OCI-LY7 (cell line): ENCODE measurements around the gene UBXN11. TPM values are rescaled to one million over a fixed set of nuclear protein-coding genes. Genes with fewer than 3 reads are reported as not detected.

Experiments
- BruUV-seq: library from RNA; stranded (reverse); fragments of 400-500 nt; replicated peaks from 2 replicates; lab custom pipeline; 2021; lab: Mats Ljungman, UMichigan
- CTCF ChIA-PET: fragments of 300-600 bp; sonication (Branson Sonifier 250); formaldehyde crosslinking; loops from one replicate; lab custom pipeline; 2022; ENCODE audit warnings: antibody characterized with exemption; ENCODE audit not compliant: unreplicated experiment; lab: Charles Lee
- POLR2A ChIA-PET: fragments of 300-600 bp; sonication (Branson Sonifier 250); formaldehyde crosslinking; loops from one replicate; lab custom pipeline; 2022; ENCODE audit warnings: antibody characterized with exemption; lab: Charles Lee
- DNase-seq: peaks from one replicate; pipeline ENCODE4 v3.0.0-alpha.2; 2015; ENCODE audit warnings: low spot score
- H2AFZ ChIP-seq: fragments of 200-600 bp; sonication (generic), shearing (Covaris generic); 2 replicates; pipeline ENCODE4 v1.6.1; 2014; ENCODE audit warnings: mild to moderate bottlenecking, antibody characterized with exemption, low read length, moderate library complexity
- H3K27ac ChIP-seq: fragments of 200-600 bp; sonication (generic); 2 replicates; pipeline ENCODE4 v1.5.1; 2014; ENCODE audit warnings: mixed run types, low read depth, mild to moderate bottlenecking, moderate library complexity, low read length, inconsistent platforms; ENCODE audit not compliant: poor library complexity, severe bottlenecking
- H3K36me3 ChIP-seq: fragments of 200-600 bp; sonication (generic); 2 replicates; pipeline ENCODE4 v1.6.1; 2014; ENCODE audit warnings: mild to moderate bottlenecking, antibody characterized with exemption, low read length, moderate library complexity, mixed read lengths; ENCODE audit not compliant: insufficient read depth
- H3K4me1 ChIP-seq: fragments of 200-600 bp; sonication (generic); 2 replicates; pipeline ENCODE4 v1.5.1; 2014; ENCODE audit warnings: mild to moderate bottlenecking, low read length; ENCODE audit not compliant: insufficient read depth, poor library complexity, severe bottlenecking
- H3K4me2 ChIP-seq: fragments of 200-600 bp; sonication (generic); 2 replicates; pipeline ENCODE4 v1.6.1; 2014; ENCODE audit warnings: mild to moderate bottlenecking, low read length
- H3K4me3 ChIP-seq: fragments of 200-600 bp; sonication (generic); 2 replicates; pipeline ENCODE4 v1.5.1; 2014; ENCODE audit warnings: mild to moderate bottlenecking, low read depth, low read length; ENCODE audit not compliant: poor library complexity, severe bottlenecking
- H3K79me2 ChIP-seq: fragments of 200-600 bp; sonication (generic); 2 replicates; pipeline ENCODE4 v1.6.1; 2016; ENCODE audit warnings: low read depth, mild to moderate bottlenecking, low read length, moderate library complexity, mixed read lengths; ENCODE audit not compliant: insufficient read depth
- H3K9me2 ChIP-seq: fragments of 200-600 bp; sonication (generic); 2 replicates; pipeline ENCODE4 v1.6.1; 2016; ENCODE audit warnings: mild to moderate bottlenecking, low read length, mixed read lengths; ENCODE audit not compliant: insufficient read depth
- H3K9me3 ChIP-seq: fragments of 200-600 bp; sonication (generic); 2 replicates; pipeline ENCODE4 v1.6.1; 2014; ENCODE audit warnings: mild to moderate bottlenecking, mixed run types, low read length, mixed read lengths
- H4K20me1 ChIP-seq: fragments of 200-600 bp; sonication (generic); 2 replicates; pipeline ENCODE4 v1.6.1; 2014; ENCODE audit warnings: mild to moderate bottlenecking, antibody characterized with exemption, low read length, moderate library complexity, mixed read lengths; ENCODE audit not compliant: insufficient read depth
- CTCF ChIP-seq: fragments of 200-600 bp; sonication (generic); conservative IDR thresholded peaks from 2 replicates; pipeline ENCODE4 v1.5.1; 2014; ENCODE audit warnings: mild to moderate bottlenecking, antibody characterized with exemption, low read length, moderate library complexity, mixed read lengths
- EZH2phosphoT487 ChIP-seq: fragments of 200-600 bp; sonication (generic); IDR thresholded peaks from 2 replicates; pipeline ENCODE4 v1.6.1; 2018; ENCODE audit warnings: low read depth, borderline replicate concordance, mild to moderate bottlenecking, mixed run types, antibody characterized with exemption, low read length, moderate library complexity, mixed read lengths
- intact Hi-C: fragments of 100-400 bp; cut with micrococcal nuclease; formaldehyde crosslinking; loops from one replicate; pipeline ENCODE4 v1.10.0; 2022; ENCODE audit not compliant: unreplicated experiment
- total RNA-seq, 2 experiments: library from RNA; depleted of rRNA in 1 of 2; stranded (reverse); fragments of >200 nt in 1 of 2; shearing (Covaris generic) in 1 of 2; gene quantifications; 2 replicates each; pipeline ENCODE4 v1.2.3, GENCODE V29; 2014 to 2022

UBXN11 gene
- total RNA-seq, 2 experiments from 2014 or later, result 75.8 to 111 TPM

- Histone ChIP-seq H2AFZ (no peak overlapping the region), H3K4me3 (no peak overlapping the region), H3K79me2 (peaks cover 19% of the 10 kb centered on the region; the same call in 1 of the 2 replicates), H4K20me1 (no peaks in the 10 kb centered on the region), H3K4me1 (peaks cover 9% of the 10 kb centered on the region), H3K36me3 (peaks cover 95% of the 10 kb centered on the region), H3K4me2 (no peak overlapping the region), H3K27ac (no peak overlapping the region), H3K9me2 (no peaks in the 10 kb centered on the region), H3K9me3 (no peaks in the 10 kb centered on the region)
- POLR2A ChIA-PET, result no interaction called here
- intact Hi-C loops, result no loop called here
- no TSS peak for BruUV-seq
- DNase-seq, result no peak
- CTCF ChIA-PET, result interaction anchor here (0.7 kb wide), 1 partner anchor 21 kb away, joined by 3 read pairs; the partner anchor contains the start of gene CEP85
- no peak for TF ChIP-seq CTCF
- no peak for TF ChIP-seq EZH2phosphoT487
Observed at GRCh38 chr1:26254404-26254803, 52.0 kb downstream of the UBXN11 start.

GRCh38 chr1:26252718-26253117, 53.7 kb downstream of the UBXN11 start:
- BruUV-seq, result no TSS peak
- no peaks in the 10 kb centered on the region for H4K20me1 ChIP-seq
- no peak overlapping the region for H3K27ac ChIP-seq
- H3K79me2 ChIP-seq, result peaks cover 19% of the 10 kb centered on the region; the same call in 1 of the 2 replicates
- DNase-seq, result no peak
- no peak overlapping the region for H3K4me3 ChIP-seq
- intact Hi-C loops, result no loop called here
- CTCF ChIA-PET, result no interaction called here
- H2AFZ ChIP-seq, result no peak overlapping the region
- no peaks in the 10 kb centered on the region for H3K9me3 ChIP-seq
- H3K4me2 ChIP-seq, result no peak overlapping the region
- TF ChIP-seq CTCF (no peak), EZH2phosphoT487 (no peak)
- H3K36me3 ChIP-seq, result peaks cover 93% of the 10 kb centered on the region
- no peaks in the 10 kb centered on the region for H3K9me2 ChIP-seq
- peaks cover 9% of the 10 kb centered on the region for H3K4me1 ChIP-seq
- POLR2A ChIA-PET, result interaction anchor here (0.6 kb wide), 1 partner anchor 476 kb away, joined by 3 read pairs; no protein-coding TSS in a partner anchor

- no peak for DNase-seq
- Histone ChIP-seq H3K4me2 (no peak overlapping the region), H3K36me3 (peaks cover 91% of the 10 kb centered on the region), H2AFZ (no peak overlapping the region), H3K27ac (no peak overlapping the region), H3K9me2 (no peaks in the 10 kb centered on the region), H4K20me1 (no peaks in the 10 kb centered on the region), H3K9me3 (peaks cover 11% of the 10 kb centered on the region; the same call in 1 of the 2 replicates), H3K79me2 (peaks cover 76% of the 10 kb centered on the region), H3K4me1 (peaks cover 30% of the 10 kb centered on the region), H3K4me3 (no peak overlapping the region)
- POLR2A ChIA-PET, result no interaction called here
- CTCF ChIA-PET, result no interaction called here
- TF ChIP-seq EZH2phosphoT487, result no peak
- TF ChIP-seq CTCF, result no peak
- intact Hi-C loops, result no loop called here
- no TSS peak for BruUV-seq
Observed at GRCh38 chr1:26239936-26240335, 66.5 kb downstream of the UBXN11 start.
